Mesenchymal stem cell (in vitro differentiated cells and primary cell): ENCODE results near the gene PAX2.

Source experiments
- DNase-seq: peaks from one replicate; pipeline ENCODE4 v3.0.0-alpha.2; 2013
- H2AFZ ChIP-seq: one replicate; pipeline ENCODE4 v1.6.1; 2013; ENCODE audit warnings: low read depth, mild to moderate bottlenecking, control low read depth, inconsistent platforms, low read length, moderate library complexity
- H2AK5ac ChIP-seq: 2 replicates; pipeline ENCODE4 v1.6.1; 2013; ENCODE audit warnings: low read length, moderate library complexity, mild to moderate bottlenecking, inconsistent platforms; ENCODE audit not compliant: severe bottlenecking
- H2BK120ac ChIP-seq: one replicate; pipeline ENCODE4 v1.6.1; 2013; ENCODE audit warnings: low read depth, mild to moderate bottlenecking, inconsistent platforms, low read length, moderate library complexity
- H2BK12ac ChIP-seq, 2 experiments: one replicate each; pipeline ENCODE4 v1.6.1; 2013; ENCODE audit warnings: inconsistent platforms in 2 of 2, low read length in 2 of 2, mild to moderate bottlenecking in 2 of 2, moderate library complexity in 2 of 2, control low read depth in 1 of 2
- H2BK15ac ChIP-seq: one replicate; pipeline ENCODE4 v1.6.1; 2013; ENCODE audit warnings: mild to moderate bottlenecking, low read depth, inconsistent platforms; ENCODE audit not compliant: poor library complexity, severe bottlenecking
- H2BK5ac ChIP-seq: 2 replicates; pipeline ENCODE4 v1.6.1; 2013; ENCODE audit warnings: low read depth, mild to moderate bottlenecking, low read length, control low read depth, inconsistent platforms; ENCODE audit not compliant: poor library complexity, severe bottlenecking
- H3K14ac ChIP-seq, 2 experiments: one replicate each; pipeline ENCODE4 v1.6.1; 2013; ENCODE audit warnings: inconsistent platforms in 2 of 2, low read length in 2 of 2, control low read depth in 1 of 2, mild to moderate bottlenecking in 1 of 2, moderate library complexity in 1 of 2
- H3K18ac ChIP-seq, 2 experiments: one replicate each; pipeline ENCODE4 v1.6.1; 2013; ENCODE audit warnings: inconsistent platforms in 2 of 2, low read length in 2 of 2, control low read depth in 1 of 2, low read depth in 1 of 2, mild to moderate bottlenecking in 1 of 2
- H3K23ac ChIP-seq, 2 experiments: one replicate each; pipeline ENCODE4 v1.6.1; 2013; ENCODE audit warnings: inconsistent platforms in 2 of 2, low read length in 2 of 2, mild to moderate bottlenecking in 2 of 2, moderate library complexity in 2 of 2, control low read depth in 1 of 2
- H3K27ac ChIP-seq: 2 replicates; pipeline ENCODE4 v1.5.1; 2013; ENCODE audit warnings: mild to moderate bottlenecking, moderate library complexity, low read length, control low read depth, inconsistent platforms; ENCODE audit not compliant: poor library complexity, severe bottlenecking
- H3K27me3 ChIP-seq, 2 experiments: 2 replicates each; pipeline versions ENCODE4 v1.6.1 to v1.7.0; 2013; ENCODE audit warnings: low read length in 2 of 2, mild to moderate bottlenecking in 2 of 2, moderate library complexity in 2 of 2, control low read depth in 1 of 2, inconsistent platforms in 1 of 2; ENCODE audit not compliant: control insufficient read depth in 1 of 2, insufficient read depth in 1 of 2
- H3K36me3 ChIP-seq, 2 experiments: 2 replicates each; pipeline versions ENCODE4 v1.6.1 to v1.7.0; 2013; ENCODE audit warnings: low read length in 2 of 2, control low read depth in 1 of 2, inconsistent platforms in 1 of 2, low read depth in 1 of 2, mild to moderate bottlenecking in 1 of 2; ENCODE audit not compliant: insufficient read depth in 2 of 2, control insufficient read depth in 1 of 2
- H3K4ac ChIP-seq, 2 experiments: one replicate each; pipeline ENCODE4 v1.6.1; 2013; ENCODE audit warnings: inconsistent platforms in 2 of 2, low read length in 2 of 2, mild to moderate bottlenecking in 2 of 2, moderate library complexity in 2 of 2, control low read depth in 1 of 2, low read depth in 1 of 2
- H3K4me1 ChIP-seq: 2 replicates; pipeline ENCODE4 v1.6.1; 2013; ENCODE audit warnings: low read depth, low read length, control low read depth; ENCODE audit not compliant: control insufficient read depth, insufficient read depth
- H3K4me2 ChIP-seq: 2 replicates; pipeline ENCODE4 v1.6.1; 2013; ENCODE audit warnings: low read length, mild to moderate bottlenecking, inconsistent platforms; ENCODE audit not compliant: poor library complexity, severe bottlenecking
- H3K4me3 ChIP-seq, 2 experiments: 2 replicates each; pipeline versions ENCODE4 v1.5.1 to v1.7.0; 2013; ENCODE audit warnings: low read length in 2 of 2, mild to moderate bottlenecking in 2 of 2, control low read depth in 1 of 2, low read depth in 1 of 2; ENCODE audit not compliant: insufficient read depth in 1 of 2
- H3K79me1 ChIP-seq: replicated peaks from 2 replicates; pipeline ENCODE4 v1.6.1; 2013; ENCODE audit warnings: mild to moderate bottlenecking, control low read depth, low read length, inconsistent platforms; ENCODE audit not compliant: poor library complexity, severe bottlenecking
- H3K9ac ChIP-seq: 2 replicates; pipeline ENCODE4 v1.7.0; 2013; ENCODE audit warnings: mild to moderate bottlenecking, low read length, moderate library complexity
- H3K9me3 ChIP-seq: 2 replicates; pipeline ENCODE4 v1.7.0; 2013; ENCODE audit warnings: mild to moderate bottlenecking, low read length; ENCODE audit not compliant: control insufficient read depth
- H4K8ac ChIP-seq: one replicate; pipeline ENCODE4 v1.6.1; 2013; ENCODE audit warnings: inconsistent platforms, mild to moderate bottlenecking, low read length, moderate library complexity
- H4K91ac ChIP-seq: one replicate; pipeline ENCODE4 v1.6.1; 2013; ENCODE audit warnings: mild to moderate bottlenecking, low read length, inconsistent platforms
- WGBS: methylation state at CpG from one replicate; pipeline ENCODE4 v1.1.7; 2013; ENCODE audit warnings: mixed read lengths; 5-methylcytosine and 5-hydroxymethylcytosine counted together

PAX2 gene

DNA sequence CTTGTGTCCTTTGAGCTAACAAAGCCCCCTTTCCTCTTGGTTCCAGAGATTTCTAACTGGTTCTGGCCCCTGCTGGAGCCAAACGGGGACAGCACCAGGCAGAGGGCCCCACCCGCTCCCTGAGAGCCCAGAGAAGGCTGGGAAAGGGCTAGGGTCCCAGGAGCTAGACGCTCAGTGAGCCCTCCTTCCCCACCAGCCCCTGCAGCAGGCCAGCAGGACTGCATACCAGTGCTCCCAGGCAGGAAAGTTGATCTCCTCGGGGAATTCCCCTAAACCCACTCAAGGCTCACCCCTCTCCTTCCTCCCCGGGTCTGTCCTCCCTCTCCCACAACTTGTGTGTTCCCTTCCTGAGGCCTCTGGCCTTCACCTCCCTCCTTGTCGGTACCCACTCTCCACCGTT, 47.7 kb downstream of the PAX2 start:
- no peak overlapping the region for H3K4ac ChIP-seq
- no peak overlapping the region for H2BK15ac ChIP-seq
- no peak overlapping the region for H3K27ac ChIP-seq
- no peak overlapping the region for H2BK120ac ChIP-seq
- H3K14ac ChIP-seq, result no peak overlapping the region
- WGBS, result 51% methylated on average over 7 of the region's 7 CpGs
- peaks cover 84 to 94% of the 10 kb centered on the region in 2 experiments for H3K27me3 ChIP-seq
- H3K9me3 ChIP-seq, result no peaks in the 10 kb centered on the region
- no peaks in the 10 kb centered on the region for H3K4me1 ChIP-seq
- no peak overlapping the region for H3K4me2 ChIP-seq
- no peak overlapping the region for H2AFZ ChIP-seq
- no peak overlapping the region for H2AK5ac ChIP-seq
- H4K8ac ChIP-seq, result no peak overlapping the region
- DNase-seq, result no peak
- no peak overlapping the region for H3K23ac ChIP-seq
- H3K18ac ChIP-seq, result no peak overlapping the region
- no peaks in the 10 kb centered on the region for H3K79me1 ChIP-seq
- no peak overlapping the region for H3K4me3 ChIP-seq
- no peak overlapping the region for H2BK12ac ChIP-seq
- no peak overlapping the region for H2BK5ac ChIP-seq
- H4K91ac ChIP-seq, result no peak overlapping the region
- H3K36me3 ChIP-seq, result no peaks in the 10 kb centered on the region
- H3K9ac ChIP-seq, result no peak overlapping the region

DNA sequence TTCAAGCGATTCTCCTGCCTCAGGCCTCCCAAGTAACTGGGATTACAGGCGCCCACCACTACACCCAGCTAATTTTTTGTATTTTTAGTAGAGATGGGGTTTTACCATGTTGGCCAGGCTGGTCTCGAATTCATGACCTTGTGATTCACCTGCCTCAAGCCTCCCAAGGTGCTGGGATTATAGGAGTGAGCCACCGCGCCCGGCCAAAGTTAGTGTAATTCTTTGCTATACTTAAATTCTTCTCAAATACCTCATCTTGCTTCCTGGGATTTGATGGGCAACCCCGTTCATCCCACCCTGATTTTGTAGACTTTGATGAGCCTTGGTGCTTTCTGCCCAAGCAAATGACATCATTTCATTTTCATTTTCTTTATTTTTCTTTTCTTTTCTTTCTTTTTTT, 54.5 kb downstream of the PAX2 start:
- peaks cover 68 to 90% of the 10 kb centered on the region in 2 experiments for H3K27me3 ChIP-seq
- DNase-seq, result no peak
- no peak overlapping the region for H4K91ac ChIP-seq
- 76% methylated on average over 6 of the region's 7 CpGs for WGBS
- no peaks in the 10 kb centered on the region for H3K79me1 ChIP-seq
- peaks cover 2% of the 10 kb centered on the region for H3K4me1 ChIP-seq
- no peak overlapping the region for H3K18ac ChIP-seq
- no peak overlapping the region for H3K27ac ChIP-seq
- no peak overlapping the region for H2BK120ac ChIP-seq
- H3K23ac ChIP-seq, result no peak overlapping the region
- no peak overlapping the region for H2AK5ac ChIP-seq
- H3K4me3 ChIP-seq, result no peak overlapping the region
- H2BK15ac ChIP-seq, result no peak overlapping the region
- H3K9me3 ChIP-seq, result no peaks in the 10 kb centered on the region
- H3K4me2 ChIP-seq, result no peak overlapping the region
- H3K14ac ChIP-seq, result no peak overlapping the region
- H2BK5ac ChIP-seq, result no peak overlapping the region
- no peak overlapping the region for H4K8ac ChIP-seq
- no peak overlapping the region for H3K4ac ChIP-seq
- no peak overlapping the region for H2BK12ac ChIP-seq
- H2AFZ ChIP-seq, result no peak overlapping the region
- no peaks in the 10 kb centered on the region for H3K36me3 ChIP-seq
- H3K9ac ChIP-seq, result no peak overlapping the region

DNA sequence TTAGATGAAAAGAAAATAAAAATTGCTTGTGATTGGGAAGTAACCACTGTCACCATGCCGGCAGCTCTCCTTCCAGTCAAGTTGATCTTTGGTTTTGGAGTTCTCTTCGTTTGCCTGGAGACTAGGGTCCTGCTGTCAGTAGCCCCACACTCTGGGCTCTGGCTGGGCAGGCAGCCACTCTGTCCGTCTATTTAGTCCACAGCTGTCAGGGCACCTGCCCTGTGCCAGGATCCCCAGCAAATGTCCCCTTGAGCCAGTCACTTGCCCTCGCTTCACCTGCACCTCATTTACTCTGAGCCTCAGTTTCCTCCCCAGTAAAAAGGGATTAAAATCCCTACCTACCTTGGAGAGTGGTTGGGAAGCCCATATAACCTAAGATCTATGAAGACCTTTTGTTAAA, 55.5 kb downstream of the PAX2 start:
- Histone ChIP-seq H3K9ac (no peak overlapping the region), H3K27me3 (peaks cover 70 to 91% of the 10 kb centered on the region in 2 experiments), H2BK120ac (no peak overlapping the region), H4K8ac (no peak overlapping the region), H3K4me1 (peaks cover 2% of the 10 kb centered on the region), H3K79me1 (no peaks in the 10 kb centered on the region), H3K14ac (no peak overlapping the region), H3K9me3 (no peaks in the 10 kb centered on the region), H3K4ac (no peak overlapping the region), H2AK5ac (no peak overlapping the region), H4K91ac (no peak overlapping the region), H3K4me3 (no peak overlapping the region), H2BK15ac (no peak overlapping the region), H3K27ac (no peak overlapping the region), H2BK5ac (no peak overlapping the region), H3K23ac (no peak overlapping the region), H2AFZ (no peak overlapping the region), H3K18ac (no peak overlapping the region), H2BK12ac (no peak overlapping the region), H3K36me3 (no peaks in the 10 kb centered on the region), H3K4me2 (no peak overlapping the region)
- no peak for DNase-seq
- 81% methylated on average over 4 of the region's 4 CpGs for WGBS

DNA sequence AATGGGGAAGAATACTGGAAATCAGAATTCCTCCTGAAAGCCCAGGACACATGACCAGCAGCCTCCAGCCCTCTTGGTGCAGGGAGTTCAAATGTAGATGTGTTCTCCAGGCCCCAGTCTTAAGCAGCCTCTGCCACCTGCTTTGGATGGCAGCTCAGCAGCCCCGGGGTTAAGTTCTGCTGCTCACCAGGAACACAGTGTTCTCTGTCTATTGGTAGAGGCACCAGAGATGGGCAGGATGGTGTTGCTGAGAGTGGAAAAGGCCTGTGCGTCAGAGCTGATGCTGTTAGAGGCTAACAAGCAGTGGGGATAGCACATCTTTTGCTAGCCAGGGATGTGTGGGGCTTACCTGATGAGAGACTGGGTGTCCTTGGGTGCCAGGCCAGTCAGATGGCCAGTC, 56.8 kb downstream of the PAX2 start:
- DNase-seq, result no peak
- Histone ChIP-seq H3K36me3 (no peaks in the 10 kb centered on the region), H4K8ac (no peak overlapping the region), H2BK15ac (no peak overlapping the region), H2AK5ac (no peak overlapping the region), H3K4me2 (no peak overlapping the region), H3K27ac (no peak overlapping the region), H3K9me3 (no peaks in the 10 kb centered on the region), H2AFZ (no peak overlapping the region), H2BK12ac (no peak overlapping the region), H3K4ac (no peak overlapping the region), H3K23ac (no peak overlapping the region), H2BK5ac (no peak overlapping the region), H3K18ac (no peak overlapping the region), H3K9ac (no peak overlapping the region), H3K14ac (no peak overlapping the region), H4K91ac (no peak overlapping the region), H3K4me1 (peaks cover 2% of the 10 kb centered on the region), H3K4me3 (no peak overlapping the region), H3K79me1 (no peaks in the 10 kb centered on the region), H3K27me3 (peaks cover 77 to 93% of the 10 kb centered on the region in 2 experiments), H2BK120ac (no peak overlapping the region)
- WGBS, result 80% methylated on average over 2 of the region's 2 CpGs
